DOHH2 (cell line): ENCODE results near the gene IGFALS.

Source experiments
- H3F3A ChIP-seq: fragments of 200-600 bp; sonication (generic), shearing (Covaris generic); 2 replicates; pipeline ENCODE4 v1.6.0; 2016; ENCODE audit warnings: antibody characterized with exemption, mild to moderate bottlenecking; ENCODE audit not compliant: control insufficient read depth, insufficient read depth
- H3K27ac ChIP-seq: fragments of 200-600 bp; sonication (generic); 2 replicates; pipeline ENCODE4 v1.5.1; 2014; ENCODE audit warnings: low read depth, mild to moderate bottlenecking, low read length, moderate library complexity
- H3K27me3 ChIP-seq: fragments of 200-600 bp; sonication (generic); 2 replicates; pipeline ENCODE4 v1.6.1; 2014; ENCODE audit warnings: mild to moderate bottlenecking, low read length, mixed read lengths; ENCODE audit not compliant: control insufficient read depth
- H3K36me3 ChIP-seq: fragments of 200-600 bp; sonication (generic); 2 replicates; pipeline ENCODE4 v1.6.1; 2014; ENCODE audit warnings: mild to moderate bottlenecking, low read length, moderate library complexity, mixed read lengths; ENCODE audit not compliant: control insufficient read depth
- H3K4me1 ChIP-seq: fragments of 200-600 bp; sonication (generic); 2 replicates; pipeline ENCODE4 v1.6.1; 2014; ENCODE audit warnings: mild to moderate bottlenecking, low read length, mixed read lengths; ENCODE audit not compliant: control insufficient read depth
- H3K4me2 ChIP-seq: fragments of 200-600 bp; sonication (generic); 2 replicates; pipeline ENCODE4 v1.6.0; 2014; ENCODE audit warnings: mild to moderate bottlenecking, low read length, moderate library complexity
- H3K4me3 ChIP-seq: fragments of 200-600 bp; sonication (generic); 2 replicates; pipeline ENCODE4 v1.5.1; 2014; ENCODE audit warnings: mild to moderate bottlenecking, low read length, mixed read lengths
- H3K79me2 ChIP-seq: fragments of 200-600 bp; sonication (generic); 2 replicates; pipeline ENCODE4 v1.6.1; 2014; ENCODE audit warnings: mild to moderate bottlenecking, low read length, mixed read lengths; ENCODE audit not compliant: control insufficient read depth
- H3K9me2 ChIP-seq: fragments of 200-600 bp; sonication (generic); replicated peaks from 2 replicates; pipeline ENCODE4 v1.6.1; 2014; ENCODE audit warnings: mild to moderate bottlenecking, low read length, mixed read lengths; ENCODE audit not compliant: control insufficient read depth
- H3K9me3 ChIP-seq: fragments of 200-600 bp; sonication (generic); 2 replicates; pipeline ENCODE4 v1.6.1; 2014; ENCODE audit warnings: antibody characterized with exemption, low read length, mixed read lengths; ENCODE audit not compliant: control insufficient read depth, insufficient read depth
- H4K20me1 ChIP-seq: fragments of 200-600 bp; sonication (generic); 2 replicates; pipeline ENCODE4 v1.6.0; 2014; ENCODE audit warnings: low read depth, mild to moderate bottlenecking, antibody characterized with exemption, low read length, moderate library complexity; ENCODE audit not compliant: control insufficient read depth, insufficient read depth
- CTCF ChIP-seq: fragments of 200-600 bp; sonication (generic); IDR thresholded peaks from one replicate; pipeline ENCODE4 v1.5.1; 2014; ENCODE audit warnings: antibody characterized with exemption, mild to moderate bottlenecking, low read depth, low read length; ENCODE audit not compliant: poor library complexity, severe bottlenecking
- EZH2phosphoT487 ChIP-seq: fragments of 200-600 bp; sonication (generic); IDR thresholded peaks from 2 replicates; pipeline ENCODE4 v1.6.1; 2017; ENCODE audit warnings: borderline replicate concordance, mild to moderate bottlenecking, antibody characterized with exemption, low read length, moderate library complexity, mixed read lengths

Gene IGFALS

DNA sequence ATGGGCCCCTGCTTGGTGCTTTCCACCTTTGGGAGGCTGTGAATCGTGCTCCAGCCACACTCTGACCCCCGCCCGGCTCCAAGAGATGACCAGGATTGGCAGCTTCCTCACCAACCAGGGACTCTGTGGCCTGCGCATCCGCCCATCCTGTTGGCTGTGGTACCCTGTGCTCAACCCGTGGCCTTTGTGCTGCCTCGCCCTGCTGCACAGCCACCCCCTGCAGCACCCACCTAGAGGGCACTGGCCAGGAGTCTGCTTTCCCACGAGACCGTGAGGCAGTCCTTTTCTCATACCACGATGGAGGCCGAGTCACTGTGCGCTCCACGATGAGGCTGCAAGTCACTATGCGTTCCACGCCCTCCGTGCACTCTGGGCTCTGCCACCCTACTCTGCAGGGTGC is 41.6 kb downstream of the IGFALS start:
- H3K79me2 ChIP-seq = no peaks in the 10 kb centered on the region
- peaks cover 54% of the 10 kb centered on the region for H3K36me3 ChIP-seq
- no peaks in the 10 kb centered on the region for H3K9me2 ChIP-seq
- H3K27me3 ChIP-seq = no peaks in the 10 kb centered on the region
- no peak for TF ChIP-seq EZH2phosphoT487
- no peak for TF ChIP-seq CTCF
- H4K20me1 ChIP-seq = no peaks in the 10 kb centered on the region
- H3K4me2 ChIP-seq = no peak overlapping the region
- no peaks in the 10 kb centered on the region for H3K4me1 ChIP-seq
- no peaks in the 10 kb centered on the region for H3F3A ChIP-seq
- no peak overlapping the region for H3K27ac ChIP-seq
- H3K4me3 ChIP-seq = no peak overlapping the region
- no peaks in the 10 kb centered on the region for H3K9me3 ChIP-seq

- Histone ChIP-seq H3K9me3 (no peaks in the 10 kb centered on the region), H3K4me1 (no peaks in the 10 kb centered on the region), H3K4me2 (no peak overlapping the region), H4K20me1 (no peaks in the 10 kb centered on the region), H3K27me3 (no peaks in the 10 kb centered on the region), H3K27ac (no peak overlapping the region), H3F3A (no peaks in the 10 kb centered on the region), H3K9me2 (no peaks in the 10 kb centered on the region), H3K36me3 (peaks cover 57% of the 10 kb centered on the region), H3K79me2 (no peaks in the 10 kb centered on the region), H3K4me3 (no peak overlapping the region)
- TF ChIP-seq CTCF (no peak), EZH2phosphoT487 (no peak)
Observed at GRCh38 chr16:1749152-1750117, 44.1 kb downstream of the IGFALS start.

GRCh38 chr16:1747934-1748333 is 45.6 kb downstream of the IGFALS start:
- H3K9me2 ChIP-seq = no peaks in the 10 kb centered on the region
- no peak overlapping the region for H3K27ac ChIP-seq
- no peaks in the 10 kb centered on the region for H3K27me3 ChIP-seq
- no peaks in the 10 kb centered on the region for H3K9me3 ChIP-seq
- H3K36me3 ChIP-seq = peaks cover 63% of the 10 kb centered on the region
- no peak overlapping the region for H3K4me3 ChIP-seq
- no peaks in the 10 kb centered on the region for H3K79me2 ChIP-seq
- H4K20me1 ChIP-seq = no peaks in the 10 kb centered on the region
- no peaks in the 10 kb centered on the region for H3F3A ChIP-seq
- no peaks in the 10 kb centered on the region for H3K4me1 ChIP-seq
- H3K4me2 ChIP-seq = no peak overlapping the region
- TF ChIP-seq CTCF = no peak
- TF ChIP-seq EZH2phosphoT487 = no peak
